GM11168 (cell line): ENCODE data around the gene ARMC9.
"Not testable (repeated sequence)": the region's sequence is repeated elsewhere in the genome, so short reads cannot be mapped to it uniquely, and the experiment has no call there.

Experiments used
- in situ Hi-C: fragments of 300-500 bp; cut with MboI; formaldehyde crosslinking; loops from one replicate; pipeline ENCODE4 v1.12.0; 2022; ENCODE audit warnings: low sequenced_read_pairs; ENCODE audit not compliant: unreplicated experiment

The ARMC9 gene

DNA sequence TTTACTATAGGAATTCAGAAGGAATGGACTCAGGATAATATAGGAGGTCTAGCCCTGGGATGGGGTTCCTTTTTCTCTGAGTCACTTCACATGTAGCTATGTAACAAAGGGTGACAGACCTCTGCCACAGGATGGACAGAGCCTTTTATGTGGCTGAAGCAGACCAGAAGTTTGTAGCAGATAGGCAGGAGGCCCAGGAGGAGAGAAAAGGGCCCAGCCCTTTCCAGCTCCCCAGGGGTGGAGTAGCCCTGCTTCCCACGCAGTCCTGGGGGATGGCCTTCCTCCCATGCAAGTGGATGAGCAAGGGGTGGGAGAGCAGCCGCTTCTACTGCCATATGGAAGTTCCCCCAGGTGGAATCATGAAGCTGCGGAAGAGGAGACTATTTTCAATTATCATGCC is 40.3 kb downstream of the ARMC9 start:
- in situ Hi-C loops, result no loop called here

DNA sequence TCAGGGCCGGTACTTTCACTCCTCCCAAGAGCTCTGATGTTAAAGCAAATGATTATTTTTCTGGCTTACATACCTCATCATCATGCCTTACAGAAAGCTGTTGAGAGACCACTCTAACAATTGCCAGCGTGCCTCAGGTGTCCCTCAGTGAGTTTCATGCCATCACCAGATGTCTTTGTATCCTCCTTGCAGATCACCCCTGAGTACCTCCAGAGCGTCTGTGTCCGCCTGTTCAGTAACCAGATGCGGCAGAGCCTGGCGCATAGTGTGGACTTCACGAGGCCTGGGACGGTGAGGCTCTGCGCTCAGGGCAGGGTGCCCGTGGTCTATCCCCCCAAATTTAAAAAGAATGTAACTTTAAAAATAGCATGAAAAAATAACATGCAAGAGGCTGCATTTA is 41.3 kb downstream of the ARMC9 start:
- in situ Hi-C loops, result no loop called here

DNA sequence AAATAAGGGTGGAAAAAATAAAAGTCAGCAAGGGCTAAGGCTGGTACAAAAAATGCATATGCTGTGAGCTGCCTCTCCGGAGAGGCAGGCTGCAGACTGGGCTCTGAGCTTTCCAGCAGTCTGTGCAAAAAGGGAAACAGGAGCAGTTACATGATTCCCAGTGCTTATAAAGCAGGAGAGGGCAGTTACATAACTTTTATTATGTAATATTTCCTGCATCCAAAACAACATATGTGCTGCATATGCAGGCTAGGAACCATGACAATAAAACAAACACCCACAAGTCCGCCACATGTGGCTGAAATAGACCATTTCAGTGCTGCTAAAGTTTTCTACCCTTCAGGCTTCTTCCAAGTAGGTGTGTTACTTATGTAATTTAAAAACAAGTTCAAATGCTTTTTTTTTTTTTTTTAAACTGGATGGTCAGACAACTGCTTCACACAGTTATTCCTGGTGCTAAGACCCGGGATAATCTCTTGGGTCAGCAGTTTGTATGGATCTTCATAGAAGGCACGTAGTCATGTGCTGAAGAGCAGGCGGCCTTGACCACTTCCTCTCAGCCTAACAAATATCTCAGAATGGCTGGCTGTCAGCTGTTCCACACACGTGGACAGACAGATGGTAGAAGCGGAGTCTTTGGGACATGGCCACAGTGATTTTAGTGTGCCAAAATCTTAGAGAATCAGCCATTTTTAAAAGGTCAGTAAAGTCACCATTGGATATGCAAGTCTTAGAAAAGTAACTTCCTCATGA is 43.5 kb downstream of the ARMC9 start:
- in situ Hi-C loops, result no loop called here

DNA sequence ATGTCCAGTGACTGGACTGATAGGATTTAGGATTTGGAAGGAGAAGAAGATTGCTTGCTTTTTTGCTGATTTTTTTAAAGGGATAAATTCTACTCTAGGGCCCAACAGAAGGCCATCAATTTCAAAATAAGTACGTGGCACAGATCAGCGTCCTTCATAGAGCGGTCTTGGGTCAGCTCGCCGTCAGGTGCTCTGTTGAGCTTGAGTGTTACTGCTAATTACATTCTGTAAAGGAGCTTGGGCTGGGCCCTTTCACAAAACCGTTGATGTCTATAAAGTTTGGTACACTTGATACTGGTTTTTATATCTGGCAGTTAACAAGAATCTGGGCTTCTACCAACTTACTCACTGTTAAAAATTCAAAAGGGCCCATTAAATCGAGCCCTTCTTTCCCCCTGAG is 45.4 kb downstream of the ARMC9 start:
- in situ Hi-C loops, result no loop called here

DNA sequence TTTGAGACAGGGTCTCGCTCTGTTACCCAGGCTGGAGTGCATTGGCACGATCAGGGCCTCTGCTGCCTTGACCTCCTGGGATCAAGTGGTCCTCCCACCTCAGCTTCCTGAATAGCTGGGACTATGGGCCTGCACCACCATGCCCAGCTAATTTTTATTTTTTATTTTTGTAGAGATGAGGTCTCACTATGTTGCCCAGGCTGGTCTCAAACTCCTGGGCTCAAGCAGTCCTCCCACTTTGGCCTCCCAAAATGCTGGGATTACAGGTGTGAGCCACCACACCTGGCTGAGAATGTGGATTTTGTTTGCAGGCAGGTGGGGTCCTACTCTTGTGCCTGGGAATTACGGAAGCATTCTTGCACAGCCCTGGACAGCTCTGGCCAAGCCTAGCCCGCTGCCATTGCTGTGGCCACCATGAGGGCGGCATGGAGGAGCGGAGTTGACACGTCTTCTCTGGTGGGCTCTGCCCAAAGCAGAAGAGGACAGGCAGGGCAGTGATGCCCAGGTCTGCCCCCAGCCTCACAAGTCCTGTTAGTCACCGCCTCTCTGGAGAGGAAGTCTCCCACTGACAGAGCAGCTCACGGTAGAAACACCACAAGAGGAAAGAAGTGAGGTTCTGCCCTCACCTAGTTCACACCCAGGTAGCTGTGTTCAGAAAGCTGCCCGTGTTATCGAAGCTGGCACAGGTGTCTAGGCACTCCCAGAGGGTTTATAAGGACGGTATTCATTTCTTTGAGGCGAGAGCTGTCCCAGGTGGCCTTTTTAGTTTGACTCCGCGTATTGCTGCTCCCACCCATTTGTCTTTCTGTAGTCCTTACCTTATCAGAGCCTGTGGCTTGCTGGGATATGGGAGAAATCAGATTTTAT is 46.2 kb downstream of the ARMC9 start:
- in situ Hi-C loops, result no loop called here

DNA sequence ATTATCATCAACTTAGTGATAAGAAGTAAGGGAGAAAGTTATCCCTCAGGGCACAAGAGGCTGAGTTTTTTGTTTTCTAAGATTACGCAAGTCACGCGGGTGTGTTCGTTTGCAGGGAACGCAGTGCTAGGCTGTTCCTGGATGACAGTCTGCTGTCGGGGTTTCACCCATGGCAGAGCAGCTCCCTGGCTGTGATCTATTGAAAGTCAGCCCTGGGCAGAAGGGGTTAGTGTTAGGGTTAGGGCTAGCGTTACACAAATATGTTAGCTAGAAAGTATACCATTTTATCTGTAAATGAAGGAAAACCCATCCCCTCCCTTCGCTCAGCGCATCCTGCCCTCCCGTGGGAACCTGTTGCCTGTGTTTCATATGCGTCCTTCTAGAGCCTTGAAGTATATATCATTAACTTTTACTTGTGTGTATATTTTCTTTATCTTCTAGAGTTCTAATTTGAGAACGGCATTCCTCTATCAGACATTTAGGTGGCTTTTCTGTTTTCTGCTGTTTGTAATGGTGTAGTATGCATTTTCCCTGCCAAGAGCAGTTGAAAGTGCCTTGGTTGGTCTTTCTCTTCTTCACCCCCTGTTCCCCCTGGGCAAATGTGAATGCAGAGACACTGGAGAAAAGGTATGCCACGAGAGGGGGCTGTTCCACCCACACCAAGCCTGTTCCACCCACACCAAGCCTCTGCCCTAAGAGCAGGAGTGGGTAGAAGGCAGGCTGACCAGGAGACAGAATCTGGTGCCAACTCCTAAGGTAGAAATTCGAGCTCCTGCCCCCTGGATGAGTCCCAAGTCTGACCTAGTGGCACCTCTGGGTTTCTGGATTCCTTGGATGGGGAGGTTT is 47.0 kb downstream of the ARMC9 start:
- in situ Hi-C loops, result no loop called here

DNA sequence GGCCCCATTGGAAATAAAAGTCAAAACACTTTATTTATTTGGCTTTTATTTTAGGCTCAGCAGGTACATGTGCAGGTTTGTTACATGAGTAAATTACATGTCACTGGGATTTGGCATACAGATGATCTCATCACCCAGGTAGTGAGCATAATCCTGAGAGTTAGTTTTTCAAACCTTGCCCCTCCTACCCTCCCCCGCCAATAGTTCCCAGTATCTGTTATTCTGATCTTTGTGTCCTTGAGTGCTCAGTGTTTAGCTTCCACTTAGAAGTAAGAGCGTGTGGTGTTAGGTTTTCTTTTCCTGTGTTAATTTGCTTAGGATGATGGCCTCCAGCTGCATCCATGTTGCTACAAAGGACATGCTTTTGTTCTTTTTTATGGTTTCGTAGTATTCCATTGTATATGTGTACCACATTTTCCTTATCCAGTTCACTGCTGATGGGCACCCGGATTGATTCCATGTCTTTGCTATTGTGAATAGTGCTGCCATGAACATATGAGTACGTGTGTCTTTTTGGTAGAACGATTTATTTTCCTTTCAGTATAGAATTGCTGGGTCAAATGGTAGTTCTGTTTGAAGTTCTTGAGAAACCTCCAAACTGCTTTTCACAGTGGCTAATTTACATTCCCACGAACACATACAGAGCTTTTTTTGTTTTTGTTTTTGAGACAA is 47.9 kb downstream of the ARMC9 start:
- in situ Hi-C loops, result no loop called here

DNA sequence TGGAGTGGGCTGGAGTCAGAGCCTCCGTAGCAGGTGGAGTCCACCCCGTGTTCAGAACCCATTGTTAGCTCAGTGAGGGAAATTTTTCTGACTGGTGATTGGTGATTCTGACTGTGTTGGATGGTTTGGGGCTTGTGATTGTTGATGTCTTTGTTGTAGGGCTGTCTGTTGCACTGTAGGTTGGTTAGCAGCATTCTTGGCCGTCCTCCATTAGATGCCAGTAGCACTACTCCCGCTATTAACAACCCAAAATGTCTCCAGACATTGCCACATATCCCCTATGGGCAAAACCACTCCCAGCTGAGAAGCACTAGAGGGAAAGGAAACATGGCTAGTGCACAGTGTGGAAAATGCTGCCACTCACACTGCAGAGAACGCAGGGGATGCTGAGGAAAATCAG is 51.7 kb downstream of the ARMC9 start:
- in situ Hi-C loops, result no loop called here

DNA sequence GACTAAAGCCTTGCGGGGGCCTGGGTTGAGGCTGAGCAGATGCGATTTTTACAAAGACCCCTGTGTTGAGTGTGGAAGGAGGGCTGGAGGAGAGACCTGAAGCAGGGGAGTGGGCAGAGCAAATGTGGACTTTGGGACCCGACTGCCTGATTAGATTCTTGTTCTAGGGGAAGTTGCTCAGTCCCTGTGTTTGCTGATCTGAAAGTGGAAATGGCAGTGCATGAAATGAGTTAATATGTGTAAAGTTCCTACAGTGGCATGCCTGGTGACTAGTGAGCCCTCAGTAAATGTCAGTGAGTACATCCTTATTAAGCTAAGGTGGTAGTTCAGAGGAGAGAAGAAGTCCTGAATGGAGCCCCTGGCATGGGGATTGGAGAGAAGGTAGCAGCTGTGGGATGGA is 52.3 kb downstream of the ARMC9 start:
- in situ Hi-C loops, result no loop called here

DNA sequence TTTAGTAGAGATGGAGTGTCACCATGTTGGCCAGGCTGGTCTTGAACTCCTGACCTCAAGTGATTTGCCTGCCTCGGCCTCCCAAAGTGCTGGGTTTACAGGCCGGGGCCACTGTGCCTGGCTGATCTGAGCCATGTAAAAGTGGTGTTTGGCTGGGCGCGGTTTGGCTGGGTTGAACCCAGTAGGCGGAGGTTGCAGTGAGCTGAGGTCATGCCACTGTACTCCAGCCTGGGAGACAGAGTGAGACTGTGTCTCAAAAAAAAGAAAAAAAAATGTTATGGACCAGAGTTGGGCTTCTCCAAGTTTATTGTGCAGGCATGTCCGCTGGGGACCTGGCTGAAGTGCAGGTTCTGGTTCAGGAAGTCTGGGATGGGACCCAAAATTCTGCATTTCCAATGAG is 54.9 kb downstream of the ARMC9 start:
- in situ Hi-C loops, result not testable (repeated sequence)

DNA sequence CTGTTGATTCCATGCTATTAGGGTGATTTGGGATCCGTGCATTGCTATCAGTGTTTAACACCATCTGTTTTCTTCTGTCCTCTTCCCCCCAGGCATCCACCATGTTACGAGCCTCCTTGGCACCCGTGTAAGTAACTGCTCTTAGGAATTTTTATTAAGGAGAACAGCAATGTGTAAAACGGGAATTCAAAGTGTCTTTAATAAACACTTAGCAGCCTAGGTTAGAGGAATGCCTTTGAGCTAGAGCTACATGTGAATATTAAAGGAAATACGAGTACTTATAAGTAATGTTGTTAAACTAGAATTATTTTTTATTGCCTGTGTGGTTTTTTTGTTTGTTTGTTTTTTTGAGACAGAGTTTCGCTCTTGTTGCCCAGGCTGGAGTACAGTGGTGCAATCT is 58.1 kb downstream of the ARMC9 start:
- in situ Hi-C loops, result no loop called here

DNA sequence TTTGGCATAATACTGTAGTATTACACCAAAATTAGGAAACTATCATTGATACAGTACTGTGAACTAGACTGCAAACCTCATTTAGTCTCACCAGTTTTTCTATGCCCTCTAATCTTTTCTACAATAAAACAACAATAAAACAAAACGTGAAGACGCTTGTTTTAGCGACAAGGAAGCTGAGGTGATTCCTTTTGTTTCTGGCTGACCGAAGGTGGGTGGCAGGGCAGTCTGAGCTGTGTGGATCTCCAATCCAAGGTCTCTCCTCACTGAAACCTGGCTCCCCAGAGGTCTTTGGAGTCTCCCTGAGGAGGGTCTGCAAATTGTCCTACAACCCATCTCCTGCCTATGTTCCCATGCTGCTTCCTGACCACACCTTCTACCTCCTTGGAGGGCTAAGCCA is 59.3 kb downstream of the ARMC9 start:
- in situ Hi-C loops, result no loop called here

DNA sequence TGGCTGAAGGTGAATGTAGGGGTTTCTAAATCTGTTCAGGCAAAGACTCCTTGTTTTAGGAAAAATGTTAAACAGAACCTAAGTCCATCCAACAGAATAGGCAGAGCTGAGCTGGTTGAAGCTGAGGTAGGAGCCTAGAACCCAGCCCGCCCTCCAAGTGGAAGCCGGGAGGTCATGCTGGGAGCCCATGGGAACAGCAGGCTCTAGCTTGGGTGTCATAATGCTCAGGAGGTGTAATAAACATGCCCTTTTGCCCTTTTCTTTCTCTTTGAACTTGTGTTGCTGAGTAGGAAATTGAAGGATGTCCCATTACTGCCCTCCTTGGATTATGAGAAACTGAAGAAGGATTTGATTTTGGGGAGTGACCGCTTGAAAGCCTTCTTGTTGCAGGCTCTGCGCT is 60.3 kb downstream of the ARMC9 start:
- in situ Hi-C loops, result no loop called here

DNA sequence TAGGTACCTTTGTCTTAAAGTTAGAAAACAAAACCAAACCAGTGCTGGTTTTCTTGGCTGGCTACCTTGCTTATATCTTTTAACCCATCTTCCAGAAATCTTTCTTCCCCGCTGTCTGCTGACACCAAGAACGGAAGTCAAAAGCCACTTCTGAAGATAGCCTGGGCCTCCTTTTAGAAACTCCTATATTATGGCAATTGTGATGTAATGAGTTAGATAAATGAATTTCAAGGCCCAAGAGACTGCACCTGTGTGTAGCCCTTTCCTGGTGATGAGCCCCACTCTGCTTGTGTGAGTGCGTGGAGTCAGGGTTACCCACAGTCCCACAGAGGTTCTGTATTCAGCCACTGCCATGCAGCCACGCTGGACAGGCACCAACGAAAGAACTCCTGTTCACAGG is 60.7 kb downstream of the ARMC9 start:
- in situ Hi-C loops, result no loop called here

DNA sequence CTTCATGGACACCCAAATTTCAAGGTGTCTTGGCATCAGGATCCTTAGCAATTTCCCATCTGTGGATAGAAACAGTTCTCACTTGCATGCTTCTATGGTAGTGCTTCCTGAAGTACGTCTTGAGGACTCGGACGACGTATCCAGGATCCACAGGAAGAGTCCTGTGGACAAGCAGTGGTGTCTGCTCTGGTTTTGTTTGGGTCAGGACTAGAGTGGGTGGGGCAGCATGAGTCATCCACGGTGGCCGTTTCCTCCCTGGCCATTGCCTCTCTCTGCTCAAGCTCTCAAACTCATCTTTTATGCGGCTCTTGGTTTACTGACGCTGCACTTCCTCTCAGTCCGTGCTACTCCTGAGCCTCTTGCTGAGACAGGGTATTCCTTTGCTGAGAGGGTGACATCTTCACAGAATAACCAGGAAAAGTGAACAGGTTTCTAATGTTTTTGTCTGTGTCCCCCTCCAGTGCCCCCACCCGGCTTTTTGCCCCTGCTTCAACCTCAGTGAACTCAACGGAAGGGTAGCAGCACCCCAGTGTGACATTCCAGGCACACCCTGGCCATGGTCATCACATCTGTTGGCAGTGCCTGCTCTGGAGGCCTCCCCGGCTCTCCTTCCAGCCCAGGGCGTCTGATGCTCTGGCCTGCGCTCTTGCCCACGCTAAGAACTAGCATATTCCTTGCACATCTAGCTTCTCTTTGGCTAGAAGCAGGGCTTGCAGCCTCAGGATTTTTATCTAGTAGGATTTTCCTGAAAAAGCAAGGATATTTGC is 62.2 kb downstream of the ARMC9 start:
- in situ Hi-C loops, result no loop called here

DNA sequence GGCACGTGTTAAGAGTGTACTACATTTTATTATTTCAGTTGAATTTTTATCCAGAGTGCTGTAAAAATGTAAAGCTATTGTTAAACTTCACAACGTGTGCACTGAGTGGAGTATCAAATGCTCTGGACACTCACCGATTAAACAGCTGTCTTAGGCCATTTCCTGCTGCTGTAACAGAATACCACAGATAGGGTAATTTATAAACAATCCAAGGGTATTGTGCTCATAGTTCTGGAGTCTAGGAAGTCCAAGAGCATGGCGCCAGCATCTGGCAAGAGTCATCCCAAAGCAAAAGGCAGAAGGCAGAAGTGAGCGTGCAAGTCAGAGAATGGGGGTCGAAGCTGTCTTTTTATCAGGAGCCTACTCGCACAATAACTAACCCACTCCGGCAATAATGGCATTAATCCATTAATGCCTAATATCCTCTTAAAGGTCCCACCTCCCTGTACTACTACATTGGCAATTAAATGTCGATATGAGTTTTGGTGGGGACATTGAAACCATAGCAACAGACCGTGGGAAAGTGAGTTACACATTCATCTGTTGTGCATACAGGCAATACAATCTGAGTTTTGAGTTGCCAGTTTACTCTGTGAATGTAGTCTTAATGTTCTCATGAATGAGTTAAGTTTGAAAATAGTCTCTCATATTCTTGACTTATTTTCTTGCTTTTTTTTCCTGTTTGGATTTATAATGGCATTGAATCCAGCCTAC is 64.8 kb downstream of the ARMC9 start:
- in situ Hi-C loops, result no loop called here

DNA sequence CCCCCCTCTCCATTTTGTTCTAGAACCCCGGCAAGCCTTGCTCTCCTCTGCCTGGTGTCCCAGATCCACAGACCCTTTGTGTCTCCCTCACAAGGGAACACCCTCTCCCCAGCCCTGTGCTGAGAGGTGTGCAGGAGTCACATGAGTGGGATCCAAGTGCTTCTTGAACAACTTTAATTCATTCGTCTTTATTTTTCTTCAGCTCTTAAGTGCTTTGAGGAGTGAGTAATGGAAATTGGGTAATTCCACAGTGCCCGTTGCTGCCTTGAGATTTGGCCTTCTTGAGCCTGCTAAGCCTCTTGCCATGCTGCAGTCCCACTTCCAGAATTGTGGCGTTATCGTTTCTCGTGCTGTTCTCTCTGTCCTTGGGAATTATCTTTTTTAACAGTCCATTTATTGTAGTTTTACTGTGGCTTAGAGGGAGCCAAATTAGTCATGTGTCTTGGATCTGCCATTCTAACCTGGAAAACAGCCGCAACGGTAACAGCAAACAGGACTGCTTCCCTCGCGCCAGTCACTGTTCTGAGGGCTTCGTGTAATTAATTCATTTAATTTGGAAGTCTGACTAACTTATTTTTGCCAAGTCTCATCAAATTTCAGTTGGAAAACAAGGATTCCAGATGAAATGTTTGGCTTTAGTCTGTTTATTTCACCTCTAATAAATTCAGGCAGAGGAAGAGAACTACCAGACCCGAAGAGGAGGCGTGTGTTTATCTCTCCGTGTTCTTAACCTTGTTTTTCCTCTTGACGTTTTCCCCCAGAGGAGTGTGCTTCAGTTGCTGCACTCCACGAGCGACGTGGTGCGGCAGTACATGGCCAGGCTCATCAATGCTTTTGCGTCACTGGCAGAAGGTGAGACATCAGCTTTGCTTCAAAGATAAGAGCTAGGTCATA is 72.0 kb downstream of the ARMC9 start:
- in situ Hi-C loops, result no loop called here

DNA sequence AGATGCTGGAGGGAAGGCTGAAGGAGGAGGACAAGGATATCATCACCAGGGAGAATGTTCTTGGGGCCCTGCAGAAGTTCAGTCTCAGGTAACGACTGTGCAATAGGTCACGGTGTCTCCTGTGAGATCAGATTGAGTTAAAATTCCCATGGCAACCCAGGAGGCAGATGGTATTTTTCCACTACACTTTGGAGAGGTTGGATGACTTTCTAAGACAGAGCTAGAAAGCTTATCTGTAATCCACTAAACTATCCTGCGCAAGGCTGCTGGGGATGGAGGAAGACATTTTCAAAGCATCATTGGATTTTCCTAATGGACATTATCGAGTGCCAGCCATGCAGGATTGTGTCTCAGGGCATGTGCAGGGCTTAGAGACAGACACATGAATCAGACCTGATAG is 74.6 kb downstream of the ARMC9 start:
- in situ Hi-C loops, result no loop called here
